Measurements from ENCODE around the gene CTBP2. TPM values are rescaled to one million over a fixed set of nuclear protein-coding genes. Genes with fewer than 3 reads are reported as not detected.

CTBP2 gene
- total and polyA plus RNA-seq, 4 donors: 3.4 to 59.2 (median 5.5) TPM

GRCh38 chr10:125052146-125052545, 108.2 kb downstream of the CTBP2 start:
- no peak overlapping the region for H3K27ac ChIP-seq (ENCODE audit: low read depth in 1 of 2, low read length in 2 of 2)
- TF ChIP-seq FOXA1 (IDR thresholded peaks at IDR 0.05) (no peak), CTCF (IDR thresholded peaks at IDR 0.05; ENCODE audit: low read depth, low read length, missing input control) (no peak), HNF4G (IDR thresholded peaks at IDR 0.05) (no peak), ATF3 (IDR thresholded peaks at IDR 0.05) (no peak), TAF1 (conservative IDR thresholded peaks at IDR 0.05) (no peak), MAX (IDR thresholded peaks at IDR 0.05) (no peak), RAD21 (IDR thresholded peaks at IDR 0.05) (no peak), RXRA (IDR thresholded peaks at IDR 0.05) (no peak), SP1 (IDR thresholded peaks at IDR 0.05) (no peak), NR2F2 (IDR thresholded peaks at IDR 0.05) (no peak), HNF4A (conservative IDR thresholded peaks at IDR 0.05) (no peak), FOXA2 (IDR thresholded peaks at IDR 0.05) (no peak), ZBTB33 (IDR thresholded peaks at IDR 0.05) (no peak), YY1 (IDR thresholded peaks at IDR 0.05) (no peak), JUND (IDR thresholded peaks at IDR 0.05) (no peak)
- no peak overlapping the region for H3K4me3 ChIP-seq (ENCODE audit: low read depth in 1 of 3, low read length in 3 of 3)
- H3K27me3 ChIP-seq (ENCODE audit: control insufficient read depth in 4 of 4, insufficient read depth in 4 of 4, low read length in 3 of 4): no peaks in the 10 kb centered on the region
- no peak overlapping the region for H3K9ac ChIP-seq (ENCODE audit: low read depth in 1 of 2, low read length in 2 of 2)
- H3K36me3 ChIP-seq (ENCODE audit: control insufficient read depth in 4 of 4, insufficient read depth in 3 of 4, low read depth in 1 of 4, low read length in 3 of 4): no peaks in the 10 kb centered on the region
- WGBS: 89% methylated on average over 8 of the region's 8 CpGs
- H3K4me1 ChIP-seq (ENCODE audit: control insufficient read depth in 4 of 4, insufficient read depth in 4 of 4, low read length in 3 of 4): peaks cover 0 to 20% (median 10%) of the 10 kb centered on the region in 4 donors
- no peaks in the 10 kb centered on the region for H3K9me3 ChIP-seq (ENCODE audit: control insufficient read depth in 4 of 4, low read length in 3 of 4)
- no peak for DNase-seq (ENCODE audit: low spot score)

GRCh38 chr10:125050383-125050782, 110.0 kb downstream of the CTBP2 start:
- H3K36me3 ChIP-seq (ENCODE audit: control insufficient read depth in 4 of 4, insufficient read depth in 3 of 4, low read depth in 1 of 4, low read length in 3 of 4): no peaks in the 10 kb centered on the region
- 85% methylated on average over 14 of the region's 14 CpGs for WGBS
- H3K9me3 ChIP-seq (ENCODE audit: control insufficient read depth in 4 of 4, low read length in 3 of 4): no peaks in the 10 kb centered on the region
- TF ChIP-seq EGR1 (IDR thresholded peaks at IDR 0.05; ENCODE audit: low read depth in 2 of 2): no peak
- TF ChIP-seq CTCF (IDR thresholded peaks at IDR 0.05; ENCODE audit: low read depth, low read length, missing input control): no peak
- no peak for TF ChIP-seq FOXA2 (IDR thresholded peaks at IDR 0.05)
- TF ChIP-seq TAF1 (conservative IDR thresholded peaks at IDR 0.05): no peak
- TF ChIP-seq NR2F2 (IDR thresholded peaks at IDR 0.05): no peak
- TF ChIP-seq YY1 (IDR thresholded peaks at IDR 0.05): no peak
- no peak for TF ChIP-seq RAD21 (IDR thresholded peaks at IDR 0.05)
- no peak for TF ChIP-seq SP1 (IDR thresholded peaks at IDR 0.05)
- TF ChIP-seq ZBTB33 (IDR thresholded peaks at IDR 0.05): no peak
- no peak for TF ChIP-seq REST (IDR thresholded peaks at IDR 0.05)
- TF ChIP-seq HNF4G (IDR thresholded peaks at IDR 0.05): no peak
- TF ChIP-seq GABPA (IDR thresholded peaks at IDR 0.05 in 1 of 2, conservative IDR thresholded peaks at IDR 0.05 in 1 of 2): no peak
- no peak for TF ChIP-seq RXRA (IDR thresholded peaks at IDR 0.05)
- no peak for TF ChIP-seq ATF3 (IDR thresholded peaks at IDR 0.05)
- no peak for TF ChIP-seq HNF4A (conservative IDR thresholded peaks at IDR 0.05)
- TF ChIP-seq MAX (IDR thresholded peaks at IDR 0.05): no peak
- TF ChIP-seq FOXA1 (IDR thresholded peaks at IDR 0.05): no peak
- TF ChIP-seq JUND (IDR thresholded peaks at IDR 0.05): no peak
- no peaks in the 10 kb centered on the region for H3K27me3 ChIP-seq (ENCODE audit: control insufficient read depth in 4 of 4, insufficient read depth in 4 of 4, low read length in 3 of 4)
- no peak overlapping the region for H3K4me3 ChIP-seq (ENCODE audit: low read depth in 1 of 3, low read length in 3 of 3)
- DNase-seq (ENCODE audit: low spot score): peak; percentile 52
- no peak overlapping the region for H3K9ac ChIP-seq (ENCODE audit: low read depth in 1 of 2, low read length in 2 of 2)
- H3K27ac ChIP-seq (ENCODE audit: low read depth in 1 of 2, low read length in 2 of 2): no peak overlapping the region
- peaks cover 0 to 11% (median 4%) of the 10 kb centered on the region in 4 donors for H3K4me1 ChIP-seq (ENCODE audit: control insufficient read depth in 4 of 4, insufficient read depth in 4 of 4, low read length in 3 of 4)
